Measurements from ENCODE around the gene MOB3C.

The MOB3C gene

DNA sequence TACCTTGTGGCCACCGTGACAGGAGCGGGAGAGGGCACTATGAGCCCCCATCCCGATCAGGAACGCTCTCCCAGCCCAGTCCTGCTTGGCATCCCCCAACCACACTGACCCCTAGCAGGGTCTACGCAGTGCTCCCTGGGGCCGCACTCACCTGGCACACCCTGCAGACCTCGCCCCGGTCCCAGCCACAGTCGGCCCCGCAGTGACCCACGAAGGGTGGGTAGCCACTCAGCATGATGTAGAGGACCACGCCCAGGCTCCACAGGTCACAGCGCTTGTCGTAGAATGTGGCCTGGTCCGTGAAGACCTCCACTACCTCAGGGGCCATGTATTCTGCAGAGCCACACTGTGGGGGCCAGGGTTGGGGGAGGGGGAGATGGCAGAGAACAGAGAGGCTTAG, 54.1 kb downstream of the MOB3C start:
- TF ChIP-seq, protein P1, sequence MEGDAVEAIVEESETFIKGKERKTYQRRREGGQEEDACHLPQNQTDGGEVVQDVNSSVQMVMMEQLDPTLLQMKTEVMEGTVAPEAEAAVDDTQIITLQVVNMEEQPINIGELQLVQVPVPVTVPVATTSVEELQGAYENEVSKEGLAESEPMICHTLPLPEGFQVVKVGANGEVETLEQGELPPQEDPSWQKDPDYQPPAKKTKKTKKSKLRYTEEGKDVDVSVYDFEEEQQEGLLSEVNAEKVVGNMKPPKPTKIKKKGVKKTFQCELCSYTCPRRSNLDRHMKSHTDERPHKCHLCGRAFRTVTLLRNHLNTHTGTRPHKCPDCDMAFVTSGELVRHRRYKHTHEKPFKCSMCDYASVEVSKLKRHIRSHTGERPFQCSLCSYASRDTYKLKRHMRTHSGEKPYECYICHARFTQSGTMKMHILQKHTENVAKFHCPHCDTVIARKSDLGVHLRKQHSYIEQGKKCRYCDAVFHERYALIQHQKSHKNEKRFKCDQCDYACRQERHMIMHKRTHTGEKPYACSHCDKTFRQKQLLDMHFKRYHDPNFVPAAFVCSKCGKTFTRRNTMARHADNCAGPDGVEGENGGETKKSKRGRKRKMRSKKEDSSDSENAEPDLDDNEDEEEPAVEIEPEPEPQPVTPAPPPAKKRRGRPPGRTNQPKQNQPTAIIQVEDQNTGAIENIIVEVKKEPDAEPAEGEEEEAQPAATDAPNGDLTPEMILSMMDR (IDR thresholded peaks at IDR 0.05), result no peak
- DNase-seq (ENCODE audit: low spot score), result no peak
- H3K27ac ChIP-seq, result no peak overlapping the region
- no peak overlapping the region for H3K4me3 ChIP-seq

DNA sequence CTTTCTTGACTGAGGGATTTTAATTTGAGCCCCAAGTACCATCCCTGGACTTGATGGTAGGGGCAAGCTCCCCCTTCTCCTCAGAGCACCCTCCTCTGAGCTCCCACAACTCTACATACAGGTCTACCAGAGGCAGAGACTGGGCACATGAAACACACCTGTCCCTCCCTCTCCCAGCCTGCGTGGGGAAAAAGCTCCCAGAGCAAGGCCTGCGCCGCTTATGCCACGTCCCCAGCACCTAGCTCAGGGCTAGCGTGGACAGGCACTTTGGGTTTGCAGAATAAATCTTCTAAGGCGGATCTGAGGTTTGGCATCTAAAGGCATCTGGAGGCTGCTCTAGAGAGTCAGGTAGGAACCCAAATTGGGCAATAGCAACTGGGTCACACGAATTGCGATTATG, 57.6 kb downstream of the MOB3C start:
- DNase-seq (ENCODE audit: low spot score), result no peak
- Histone ChIP-seq H3K4me3 (no peak overlapping the region), H3K27ac (no peak overlapping the region)
- TF ChIP-seq, protein P1 (IDR thresholded peaks at IDR 0.05), result no peak

DNA sequence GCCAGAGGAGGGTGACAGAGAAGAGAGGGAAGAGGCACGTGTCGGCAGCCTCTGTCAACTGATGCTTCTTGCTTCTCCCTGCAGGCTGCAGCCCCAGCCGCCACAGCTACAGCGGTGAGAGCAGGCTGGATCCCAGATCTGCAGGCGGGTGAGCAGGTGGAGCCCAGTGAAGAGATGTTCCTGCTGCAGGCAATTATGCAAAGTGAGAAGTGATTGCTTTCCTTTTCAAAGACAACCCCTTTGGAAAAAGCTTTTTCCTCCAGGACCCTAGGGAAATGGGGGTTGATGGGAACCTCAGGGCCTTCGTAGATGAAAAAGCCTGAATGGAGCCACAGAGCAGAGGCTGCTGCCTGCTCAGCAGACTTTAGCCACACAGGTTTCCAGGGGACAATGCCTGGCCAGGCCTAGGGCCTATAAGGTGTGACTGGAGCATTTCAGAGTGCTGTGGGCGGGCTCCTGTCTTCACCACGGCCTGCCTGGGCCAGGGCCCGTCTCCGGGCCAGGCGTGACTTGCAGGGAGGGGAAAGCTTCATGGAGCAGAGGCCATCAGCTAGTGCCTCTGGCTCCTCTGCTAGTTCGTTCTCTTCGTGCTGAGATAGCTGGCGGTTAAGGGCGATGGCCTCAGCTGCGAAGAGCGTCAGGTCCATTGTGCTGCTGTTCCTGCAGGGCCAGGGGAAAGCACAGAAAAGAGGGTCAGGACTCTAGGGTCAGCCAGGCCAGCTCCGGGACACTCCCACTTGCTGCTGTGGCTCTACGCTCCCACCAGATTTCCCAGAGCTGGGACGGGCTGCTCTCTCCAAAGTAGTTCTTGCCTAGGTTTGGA, 58.3 kb downstream of the MOB3C start:
- DNase-seq (ENCODE audit: low spot score), result no peak
- TF ChIP-seq, protein P1 (IDR thresholded peaks at IDR 0.05), result no peak
- Histone ChIP-seq H3K27ac (no peak overlapping the region), H3K4me3 (no peak overlapping the region)
